DND-41 (cell line): ENCODE measurements around the gene TMSB15B.
"Not testable (repeated sequence)": the region's sequence is repeated elsewhere in the genome, so short reads cannot be mapped to it uniquely, and the experiment has no call there.

Experiments
- ATAC-seq: fragments of 200-7000 bp; cut with Tn5 transposase; 3 replicates; pipeline ENCODE4 v1.9.1; 2021; ENCODE audit warnings: low read depth; ENCODE audit not compliant: insufficient read depth
- DNase-seq: peaks from one replicate; pipeline ENCODE4 v3.0.0-alpha.2; 2020
- H2AFZ ChIP-seq: 2 replicates; pipeline ENCODE4 v1.6.0; 2012; ENCODE audit warnings: low read depth, low read length
- H3K27ac ChIP-seq: 2 replicates; pipeline ENCODE4 v1.5.1; 2012; ENCODE audit warnings: low read length, inconsistent platforms
- H3K27me3 ChIP-seq: fragments of 200-600 bp; sonication (generic); 2 replicates; pipeline ENCODE4 v1.6.0; 2012; ENCODE audit warnings: low read length, mild to moderate bottlenecking, inconsistent platforms; ENCODE audit not compliant: insufficient read depth, poor library complexity
- H3K36me3 ChIP-seq: 2 replicates; pipeline ENCODE4 v1.5.1; 2012; ENCODE audit warnings: low read length, inconsistent platforms; ENCODE audit not compliant: insufficient read depth
- H3K4me1 ChIP-seq: 2 replicates; pipeline ENCODE4 v1.5.1; 2012; ENCODE audit warnings: mild to moderate bottlenecking, low read length; ENCODE audit not compliant: insufficient read depth
- H3K4me2 ChIP-seq: 2 replicates; pipeline ENCODE4 v1.6.0; 2012; ENCODE audit warnings: mild to moderate bottlenecking, moderate library complexity, low read length, inconsistent platforms; ENCODE audit not compliant: insufficient read depth
- H3K4me3 ChIP-seq, 2 experiments: fragments of 200-600 bp in 1 of 2; shearing (Covaris generic) in 1 of 2; 2 replicates each; pipeline ENCODE4 v1.5.1; 2012 to 2016; ENCODE audit warnings: inconsistent platforms in 2 of 2, low read length in 2 of 2, mild to moderate bottlenecking in 2 of 2, low read depth in 1 of 2, moderate library complexity in 1 of 2
- H3K79me2 ChIP-seq: 2 replicates; pipeline ENCODE4 v1.6.0; 2012; ENCODE audit warnings: low read length, inconsistent platforms; ENCODE audit not compliant: insufficient read depth
- H3K9ac ChIP-seq: 2 replicates; pipeline ENCODE4 v1.6.0; 2012; ENCODE audit warnings: low read depth, mild to moderate bottlenecking, inconsistent platforms, low read length, moderate library complexity
- H3K9me3 ChIP-seq: 2 replicates; pipeline ENCODE4 v1.5.1; 2012; ENCODE audit warnings: low read length, moderate library complexity, mild to moderate bottlenecking, inconsistent platforms; ENCODE audit not compliant: insufficient read depth, severe bottlenecking
- H4K20me1 ChIP-seq: 2 replicates; pipeline ENCODE4 v1.6.0; 2012; ENCODE audit warnings: low read length; ENCODE audit not compliant: insufficient read depth
- CTCF ChIP-seq: IDR thresholded peaks from 2 replicates; pipeline ENCODE4 v1.5.1; 2012; ENCODE audit warnings: borderline replicate concordance, low read length, moderate library complexity, mild to moderate bottlenecking; ENCODE audit not compliant: poor library complexity, severe bottlenecking; ENCODE audit errors: extremely low read depth
- EZH2 ChIP-seq: IDR thresholded peaks from 3 replicates; pipeline ENCODE4 v1.6.1; 2012; ENCODE audit warnings: borderline replicate concordance, low read depth, mild to moderate bottlenecking, moderate library complexity, low read length, inconsistent platforms; ENCODE audit not compliant: severe bottlenecking

TMSB15B gene

DNA sequence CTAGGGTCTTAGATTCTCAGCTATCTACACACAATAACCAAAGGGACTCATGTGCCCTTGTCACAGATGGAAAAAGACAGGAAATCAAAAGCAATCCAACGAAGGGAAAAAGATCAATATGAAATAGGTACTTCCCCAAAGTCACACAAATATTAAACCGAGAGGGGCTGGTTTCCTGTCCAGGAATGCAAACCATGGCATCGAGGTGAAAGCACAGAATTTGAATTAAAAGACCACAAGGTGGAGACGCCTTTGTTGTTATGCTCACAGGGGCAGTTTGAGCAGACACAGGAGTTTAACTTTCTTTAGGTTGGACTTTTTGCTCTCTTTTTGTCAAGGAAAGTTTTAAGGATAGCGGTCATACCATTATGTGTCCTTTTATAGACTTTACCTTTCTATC is 36.8 kb downstream of the TMSB15B start:
- no peak for ATAC-seq
- no peak for DNase-seq
- no peak overlapping the region for H3K27ac ChIP-seq
- H3K9me3 ChIP-seq: no peaks in the 10 kb centered on the region
- TF ChIP-seq EZH2: no peak
- TF ChIP-seq CTCF: no peak
- H3K36me3 ChIP-seq: no peaks in the 10 kb centered on the region
- no peaks in the 10 kb centered on the region for H4K20me1 ChIP-seq
- H3K79me2 ChIP-seq: no peaks in the 10 kb centered on the region
- H2AFZ ChIP-seq: no peak overlapping the region
- no peak overlapping the region for H3K9ac ChIP-seq
- H3K27me3 ChIP-seq: no peaks in the 10 kb centered on the region
- no peak overlapping the region for H3K4me3 ChIP-seq
- H3K4me1 ChIP-seq: no peaks in the 10 kb centered on the region
- no peak overlapping the region for H3K4me2 ChIP-seq

- Histone ChIP-seq H3K27ac (no peak overlapping the region), H3K4me2 (no peak overlapping the region), H3K36me3 (no peaks in the 10 kb centered on the region), H3K4me3 (no peak overlapping the region), H2AFZ (no peak overlapping the region), H3K79me2 (no peaks in the 10 kb centered on the region), H3K9ac (no peak overlapping the region), H4K20me1 (no peaks in the 10 kb centered on the region), H3K9me3 (no peaks in the 10 kb centered on the region), H3K27me3 (no peaks in the 10 kb centered on the region), H3K4me1 (no peaks in the 10 kb centered on the region)
- TF ChIP-seq EZH2: no peak
- TF ChIP-seq CTCF: no peak
- no peak for DNase-seq
- ATAC-seq: no peak
These were observed 46.4 kb downstream of the TMSB15B start for GRCh38 chrX:104008831-104009230.

- Histone ChIP-seq H2AFZ (no peak overlapping the region), H3K9me3 (no peaks in the 10 kb centered on the region), H4K20me1 (no peaks in the 10 kb centered on the region), H3K27me3 (no peaks in the 10 kb centered on the region), H3K79me2 (no peaks in the 10 kb centered on the region), H3K4me2 (no peak overlapping the region), H3K27ac (no peak overlapping the region), H3K36me3 (no peaks in the 10 kb centered on the region), H3K4me3 (no peak overlapping the region), H3K9ac (no peak overlapping the region), H3K4me1 (no peaks in the 10 kb centered on the region)
- DNase-seq: no peak
- ATAC-seq: no peak
- no peak for TF ChIP-seq EZH2
- TF ChIP-seq CTCF: no peak
These were observed 50.7 kb downstream of the TMSB15B start for GRCh38 chrX:104013158-104013557.

- no peaks in the 10 kb centered on the region for H3K4me1 ChIP-seq
- ATAC-seq (no peak), DNase-seq (no peak)
- no peaks in the 10 kb centered on the region for H3K9me3 ChIP-seq
- H3K4me3 ChIP-seq: no peak within 1 kb of the TSS
- no peak within 1 kb of the TSS for H2AFZ ChIP-seq
- no peaks in the 10 kb centered on the region for H4K20me1 ChIP-seq
- no peaks in the 10 kb centered on the region for H3K27me3 ChIP-seq
- H3K79me2 ChIP-seq: no peaks in the 10 kb centered on the region
- H3K4me2 ChIP-seq: no peak within 1 kb of the TSS
- no peak within 1 kb of the TSS for H3K9ac ChIP-seq
- no peak for TF ChIP-seq EZH2
- TF ChIP-seq CTCF: no peak
- no peak within 1 kb of the TSS for H3K27ac ChIP-seq
- H3K36me3 ChIP-seq: no peaks in the 10 kb centered on the region
These were observed 51.2 kb downstream of the TMSB15B start, which contains the start of gene H2BW1 for GRCh38 chrX:104013606-104014005. Gene H2BW1 (minus strand): TSS chrX:104013708. CDS start chrX:104013576, 132 bp downstream.

DNA sequence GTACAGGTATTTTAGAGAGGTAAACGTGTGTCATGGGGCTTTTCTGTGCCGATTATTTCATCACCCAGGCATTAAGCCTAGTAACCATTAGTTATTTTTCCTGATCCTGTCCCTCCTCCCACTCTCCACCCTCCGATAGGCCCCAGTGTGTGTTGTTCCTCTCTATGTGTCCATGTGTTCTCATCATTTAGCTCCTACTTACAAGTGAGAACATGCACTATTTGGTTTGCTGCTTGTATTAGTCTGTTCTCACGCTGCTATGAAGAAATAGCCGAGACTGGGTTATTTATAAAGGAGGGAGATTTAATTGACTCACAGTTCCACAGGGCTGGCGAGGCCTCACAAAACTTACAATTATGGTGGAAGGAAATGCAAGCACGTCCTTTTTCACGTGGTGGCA is 53.1 kb downstream of the TMSB15B start:
- H3K36me3 ChIP-seq, ATAC-seq, H3K27me3 ChIP-seq, H3K9me3 ChIP-seq, H3K4me3 ChIP-seq, H3K27ac ChIP-seq, H3K4me2 ChIP-seq, H3K79me2 ChIP-seq, H3K9ac ChIP-seq, H4K20me1 ChIP-seq, DNase-seq, H3K4me1 ChIP-seq, H2AFZ ChIP-seq: not testable (repeated sequence)
